GM18499 (cell line): ENCODE measurements around the gene VENTX.
"Not testable (repeated sequence)": the region's sequence is repeated elsewhere in the genome, so short reads cannot be mapped to it uniquely, and the experiment has no call there.

Source experiments
- ATAC-seq: cut with Tn5 transposase; IDR thresholded peaks from one replicate; pipeline ENCODE4 v1.9.1; 2021; ENCODE audit warnings: moderate number of reproducible peaks; ENCODE audit not compliant: insufficient read depth, unreplicated experiment

VENTX gene

GRCh38 chr10:133234796-133235195 is 2.9 kb upstream of the VENTX start:
- ATAC-seq = not testable (repeated sequence)

- ATAC-seq = no peak
Measured at GRCh38 chr10:133235265-133235855, 2.3 kb upstream of the VENTX start.

GRCh38 chr10:133235932-133236331 is 1.7 kb upstream of the VENTX start:
- no peak for ATAC-seq

DNA sequence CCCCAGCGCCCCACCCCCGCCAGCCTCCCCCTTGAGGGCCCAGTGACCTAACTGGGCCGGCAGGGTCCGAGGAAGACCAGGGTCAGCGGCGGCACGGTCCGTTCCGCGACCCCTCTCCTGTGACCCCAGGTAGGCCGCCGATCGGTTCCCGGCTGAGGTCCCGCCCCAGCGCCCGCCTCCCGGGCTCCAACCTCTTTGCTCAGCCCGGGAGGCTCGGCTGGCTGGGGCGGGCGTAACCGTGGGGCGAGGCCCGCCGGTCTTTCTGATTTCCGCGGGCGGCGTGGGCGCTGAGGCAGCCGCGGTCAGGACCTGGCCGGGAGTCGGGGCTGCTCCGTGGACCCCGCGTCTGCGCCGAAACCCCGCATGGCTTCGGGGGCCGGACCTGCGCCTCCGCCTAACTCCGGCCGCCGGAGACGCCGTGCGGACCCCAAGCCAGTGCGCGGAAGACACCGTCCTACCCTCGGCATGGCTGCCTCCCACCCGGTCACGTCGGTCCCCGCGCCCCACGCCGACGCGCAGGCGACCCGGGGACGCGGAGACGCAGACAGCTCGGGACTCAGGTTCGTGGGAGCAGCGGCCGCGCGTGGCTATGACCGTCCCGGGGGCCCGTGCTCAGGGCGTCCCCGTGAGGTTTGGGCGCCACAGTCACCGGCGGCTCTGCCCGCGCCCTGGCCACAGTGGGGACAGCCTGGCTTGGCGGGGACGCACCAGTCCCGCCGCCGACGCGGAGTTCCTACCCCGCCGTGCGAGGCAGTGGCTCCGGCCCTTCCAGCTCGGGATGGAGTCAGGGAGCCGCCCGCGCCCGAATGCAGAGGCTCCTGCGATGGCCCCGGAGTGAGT is 1.0 kb upstream of the VENTX start:
- ATAC-seq = no peak

GRCh38 chr10:133237241-133237587 is 441 bp upstream of the VENTX start:
- no peak for ATAC-seq

GRCh38 chr10:133238466-133238804 is 780 bp downstream of the VENTX start:
- no peak for ATAC-seq

- no peak for ATAC-seq
Measured at GRCh38 chr10:133239990-133240389, 2.3 kb downstream of the VENTX start.

DNA sequence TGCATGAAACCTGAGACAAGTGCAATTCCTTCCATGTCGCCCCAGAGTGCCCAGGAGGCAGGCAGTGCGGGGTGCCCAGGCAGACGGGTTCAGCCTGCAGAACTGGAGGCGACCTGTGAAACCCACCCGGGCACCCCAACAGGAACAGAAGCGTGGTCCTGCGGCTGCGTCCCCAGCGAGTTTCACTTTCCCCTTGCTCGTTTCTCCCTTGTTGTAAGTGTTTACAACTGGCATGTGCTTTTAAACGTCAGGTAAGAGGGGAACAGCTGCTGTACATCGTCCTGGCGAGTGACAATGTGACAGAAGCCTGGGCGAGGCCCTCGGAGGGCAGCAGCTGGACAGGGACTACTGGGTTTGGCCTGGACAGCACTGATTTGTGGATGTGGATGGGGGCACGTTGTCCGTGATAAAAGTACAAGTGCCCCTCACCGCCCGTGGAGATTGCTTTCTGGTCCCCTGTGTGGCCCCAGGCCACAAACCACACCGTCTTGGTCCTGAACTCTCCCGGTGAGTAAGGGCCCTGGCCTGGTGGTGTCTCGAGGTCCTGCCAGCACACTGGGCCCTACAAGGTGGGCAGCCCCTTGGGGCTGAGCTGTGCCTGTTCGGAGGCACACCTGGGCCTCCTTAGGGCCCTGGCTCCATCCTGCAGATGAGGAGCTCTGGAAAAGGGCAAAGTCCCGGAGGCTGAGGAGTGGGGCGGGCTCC is 4.0 kb downstream of the VENTX start:
- ATAC-seq = no peak

DNA sequence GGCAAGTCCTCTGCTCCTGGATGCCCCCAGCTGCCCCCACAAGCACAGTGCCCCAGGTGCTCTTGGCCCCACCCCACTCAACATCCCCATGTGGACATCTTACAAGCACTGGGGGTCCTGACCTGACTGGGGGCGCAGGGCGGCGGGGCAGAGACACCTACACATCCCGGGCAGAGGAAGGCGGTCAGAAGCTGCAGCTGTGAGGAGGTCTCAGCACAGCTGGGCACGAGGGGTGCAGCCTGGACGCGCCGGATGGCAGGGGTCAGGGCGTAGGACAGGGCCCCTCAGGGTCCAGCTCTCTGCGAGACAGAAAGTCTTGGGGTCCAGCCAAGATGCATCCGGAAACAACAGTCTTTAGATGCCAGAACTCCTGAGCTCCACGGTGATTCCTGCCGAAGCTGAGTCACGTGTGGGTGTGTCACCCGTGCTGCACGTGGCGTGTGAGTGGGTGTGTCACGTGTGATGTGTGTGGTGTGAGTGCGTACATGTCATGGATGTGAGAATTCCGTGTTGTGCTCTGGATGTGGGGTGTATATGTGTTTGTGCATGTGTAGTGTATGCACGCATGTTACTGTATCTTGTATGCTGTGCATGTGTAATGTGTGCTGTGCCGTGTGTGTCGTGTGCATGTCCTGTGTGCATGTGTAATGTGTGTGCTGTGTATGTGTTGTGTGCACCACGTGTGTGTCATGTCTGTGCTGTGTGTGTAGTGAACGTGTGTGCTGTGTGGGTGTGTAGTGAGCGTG is 5.1 kb downstream of the VENTX start:
- ATAC-seq = no peak

DNA sequence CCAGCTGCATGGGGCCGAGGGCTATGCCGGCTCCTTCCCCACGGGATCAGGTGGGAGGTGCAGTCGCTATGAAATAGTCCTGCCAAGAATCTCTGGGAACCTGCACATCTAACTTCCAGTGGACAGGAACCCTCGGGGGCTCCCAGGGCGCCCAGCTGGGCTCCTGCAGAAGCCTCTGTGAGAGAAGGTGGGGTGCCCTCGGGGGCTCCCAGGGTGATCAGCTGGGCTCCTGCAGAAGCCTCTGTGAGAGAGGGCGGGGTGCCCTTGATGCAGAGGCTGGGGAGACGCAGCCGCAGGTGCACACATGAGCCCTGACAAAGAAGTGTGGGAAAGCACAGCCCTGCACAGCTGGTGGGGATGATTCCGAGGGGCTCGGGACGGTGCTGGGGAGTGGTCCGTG is 5.9 kb downstream of the VENTX start:
- ATAC-seq = no peak

GRCh38 chr10:133245439-133246235 is 8.0 kb downstream of the VENTX start:
- ATAC-seq = no peak

GRCh38 chr10:133246236-133246626 is 8.6 kb downstream of the VENTX start:
- no peak for ATAC-seq

DNA sequence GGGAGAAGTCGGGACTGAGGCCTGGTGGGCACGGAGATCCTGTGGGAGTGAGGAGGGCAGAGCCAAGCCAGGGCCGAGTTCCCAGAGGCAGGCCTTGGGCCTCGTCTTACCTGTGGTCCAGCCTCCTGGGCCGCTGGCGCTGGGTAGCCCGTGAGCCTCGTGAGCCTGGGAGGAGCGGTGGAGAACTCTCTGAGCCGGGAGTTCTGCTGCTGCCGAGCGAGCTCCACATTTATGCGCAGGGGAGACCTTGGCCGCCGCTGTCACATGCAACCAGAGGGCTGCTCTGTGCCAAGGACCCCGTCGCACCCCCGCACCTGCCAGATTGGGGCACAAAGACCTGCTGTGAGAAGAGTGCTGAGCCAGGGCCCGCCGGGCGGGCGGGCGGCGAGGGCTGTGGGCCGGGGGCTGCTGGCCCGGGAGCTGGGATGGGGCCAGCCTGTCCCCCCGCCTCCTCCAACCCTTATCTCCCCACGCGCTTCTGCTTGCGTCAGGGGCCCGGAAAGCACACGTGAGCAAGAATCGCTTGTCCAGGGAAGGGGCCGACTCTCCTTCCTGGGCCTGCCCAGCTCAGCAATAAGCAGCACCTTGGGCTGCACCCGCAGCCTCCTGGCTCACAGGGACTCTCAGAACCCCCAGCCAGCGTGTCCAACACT is 10.2 kb downstream of the VENTX start:
- ATAC-seq = no peak

DNA sequence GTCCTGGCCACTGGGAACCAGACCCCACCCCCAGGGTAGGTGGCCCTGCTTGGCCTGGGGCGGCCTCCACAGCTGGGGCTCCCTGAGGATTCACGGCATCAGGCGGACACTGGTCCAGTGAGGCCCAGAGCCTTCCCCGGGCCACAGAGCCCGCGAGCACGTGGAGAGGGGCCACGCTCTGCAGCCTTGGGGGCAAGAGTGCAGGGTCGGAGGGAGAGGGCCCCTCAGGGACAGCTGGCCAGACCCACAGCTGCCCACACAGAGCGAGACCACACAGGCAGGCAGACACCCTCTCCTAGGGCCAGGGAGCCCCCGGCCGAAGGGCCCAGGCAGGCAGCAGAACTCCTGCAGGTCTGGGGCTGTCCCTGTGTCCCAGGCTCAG is 10.7 kb downstream of the VENTX start:
- no peak for ATAC-seq

GRCh38 chr10:133249094-133249780 is 11.6 kb downstream of the VENTX start:
- ATAC-seq = no peak

DNA sequence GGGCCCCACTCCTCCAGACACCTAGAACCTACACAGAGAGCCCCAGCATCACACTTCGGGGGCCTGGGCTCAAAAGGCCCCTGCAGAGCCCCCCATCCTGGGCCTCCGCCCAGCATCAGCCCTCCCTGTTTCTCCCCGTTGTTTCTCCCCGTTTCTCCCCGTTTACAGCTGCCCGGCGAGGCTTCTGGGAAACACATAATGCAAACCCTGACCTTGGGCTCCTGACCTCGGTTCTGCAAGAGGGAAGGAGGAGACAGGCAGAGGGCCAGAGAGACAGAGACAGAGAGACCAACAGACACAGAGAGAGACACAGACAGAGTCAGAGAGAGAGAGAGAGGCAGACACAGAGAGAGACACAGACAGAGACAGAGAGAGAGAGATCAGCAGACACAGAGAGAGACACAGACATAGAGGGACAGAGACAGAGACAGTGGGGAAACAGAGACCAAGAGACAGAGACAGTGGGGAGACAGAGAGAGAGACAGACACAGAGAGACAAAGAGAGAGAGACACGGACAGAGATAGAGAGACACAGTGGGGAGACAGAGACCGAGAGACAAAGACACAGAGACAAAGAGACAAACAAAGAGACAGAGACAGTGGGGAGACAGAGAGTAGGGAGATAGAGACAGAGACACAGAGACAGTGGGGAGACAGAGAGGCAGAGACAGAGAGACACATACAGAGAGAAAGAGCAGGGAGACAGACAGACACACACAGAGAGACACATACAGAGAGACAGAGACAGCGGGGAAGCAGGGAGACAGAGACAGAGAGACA is 12.5 kb downstream of the VENTX start:
- no peak for ATAC-seq

DNA sequence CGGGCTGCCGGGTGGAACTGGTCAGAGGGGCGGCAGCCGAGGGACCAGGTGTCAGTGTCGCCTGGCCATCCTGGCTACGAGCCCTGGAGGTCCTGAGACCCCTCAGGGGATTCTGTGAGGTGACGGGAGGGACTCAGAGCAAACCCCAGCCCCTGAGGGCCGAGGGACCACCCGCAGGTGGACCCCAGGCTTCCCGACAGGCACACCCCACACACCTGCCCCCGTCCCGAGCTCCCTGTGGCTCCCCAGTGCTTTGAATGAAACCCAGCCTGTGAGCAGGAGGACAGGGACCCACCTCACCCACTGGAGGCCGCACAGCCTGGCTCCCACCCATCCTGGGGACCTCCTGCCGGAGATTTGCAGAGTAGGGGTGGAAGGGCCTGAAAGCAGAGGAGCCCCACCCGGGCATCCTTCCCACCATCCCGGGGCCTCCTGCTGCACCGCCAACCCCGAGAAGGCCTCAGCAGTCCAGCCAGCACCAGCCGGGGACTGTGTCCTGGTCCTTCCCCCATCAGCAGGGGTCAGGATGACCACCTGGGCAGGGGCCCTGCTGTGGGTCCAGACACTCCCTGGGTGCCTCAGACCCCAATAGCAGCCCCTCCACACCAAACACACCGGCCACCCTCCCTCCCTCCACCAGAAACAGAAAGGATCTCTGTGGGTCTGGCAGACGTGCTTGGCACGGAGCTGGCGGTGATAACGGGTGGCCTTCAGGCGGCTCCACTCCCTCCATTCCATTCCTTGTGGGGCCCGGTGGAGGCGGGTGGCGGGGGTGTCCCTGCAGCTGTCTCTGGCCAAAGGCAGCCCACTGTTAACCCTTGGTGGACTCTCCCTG is 13.9 kb downstream of the VENTX start:
- ATAC-seq = no peak

DNA sequence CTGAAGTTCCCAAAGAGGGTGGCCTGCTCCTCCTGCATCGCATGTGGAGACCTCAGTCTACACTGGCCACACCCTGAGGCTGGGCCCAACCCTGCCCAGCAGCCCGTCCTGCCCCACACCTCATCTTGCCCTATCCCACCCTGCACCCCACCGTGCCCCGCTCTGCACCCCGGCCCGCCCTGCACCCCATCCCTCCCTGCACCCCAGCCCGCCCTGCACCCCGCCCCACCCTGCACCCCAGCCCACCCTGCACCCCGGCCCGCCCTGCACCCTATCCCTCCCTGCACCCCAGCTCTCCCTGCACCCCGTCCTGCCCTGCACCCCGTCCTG is 14.5 kb downstream of the VENTX start:
- no peak for ATAC-seq
